Stimulated activated CD8-positive, alpha-beta memory T cell treated with anti-CD3 and anti-CD28 coated beads, Interleukin-15, amount 100 ng/mL, for 24 hours (primary cell): Measurements from ENCODE around the gene TIMP3.
"Not testable (repeated sequence)": the region's sequence is repeated elsewhere in the genome, so short reads cannot be mapped to it uniquely, and the experiment has no call there.

Experiments
- DNase-seq: peaks from one replicate; pipeline ENCODE4 v3.0.0-alpha.2; 2020; ENCODE audit warnings: low read depth

The TIMP3 gene

GRCh38 chr22:32855045-32855756 lies 53.7 kb downstream of the TIMP3 start:
- DNase-seq: no peak

DNA sequence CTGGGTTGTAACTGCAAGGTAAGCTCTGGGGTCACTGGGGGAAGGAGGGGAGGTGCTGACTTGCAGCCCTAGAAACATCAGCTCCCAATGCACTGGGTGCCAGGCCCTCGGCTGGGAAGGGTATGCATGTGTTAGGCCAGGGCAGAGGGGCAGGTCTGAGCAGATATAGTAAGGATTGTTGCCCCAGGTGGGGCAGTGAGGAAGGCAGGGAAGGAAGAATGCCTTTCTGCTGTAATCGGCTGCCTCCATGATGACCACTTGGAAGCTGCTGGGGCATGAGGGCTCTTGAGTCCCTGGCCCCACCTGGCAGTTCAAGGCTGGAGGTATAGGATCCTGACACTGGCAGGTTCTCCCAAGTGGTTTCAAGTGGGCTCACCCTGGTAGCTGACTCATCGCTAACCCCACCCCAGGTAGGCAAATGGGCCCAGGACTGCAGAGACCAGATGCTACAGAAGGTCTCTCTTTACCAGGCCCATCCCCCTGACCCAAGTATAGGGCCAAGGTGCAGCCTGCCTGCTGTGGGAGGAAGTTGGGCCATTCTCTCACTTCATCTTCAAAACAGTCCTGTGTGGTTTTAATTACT lies 56.7 kb downstream of the TIMP3 start:
- DNase-seq: no peak

DNA sequence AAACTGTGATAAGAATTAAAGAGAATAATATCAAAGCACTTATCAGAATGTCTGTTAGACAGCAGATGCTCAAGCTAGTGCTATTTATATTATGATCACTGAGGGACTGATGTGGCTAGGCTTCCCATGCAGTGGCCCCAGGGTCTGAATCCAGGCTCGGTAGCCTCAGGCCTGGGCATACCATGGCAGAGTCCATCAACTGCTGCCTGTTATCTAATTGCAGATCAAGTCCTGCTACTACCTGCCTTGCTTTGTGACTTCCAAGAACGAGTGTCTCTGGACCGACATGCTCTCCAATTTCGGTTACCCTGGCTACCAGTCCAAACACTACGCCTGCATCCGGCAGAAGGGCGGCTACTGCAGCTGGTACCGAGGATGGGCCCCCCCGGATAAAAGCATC lies 57.5 kb downstream of the TIMP3 start:
- DNase-seq: no peak

- no peak for DNase-seq
Measured at GRCh38 chr22:32859743-32860142, 58.2 kb downstream of the TIMP3 start.

- DNase-seq: no peak
Measured at GRCh38 chr22:32861330-32861729, 59.8 kb downstream of the TIMP3 start.

DNA sequence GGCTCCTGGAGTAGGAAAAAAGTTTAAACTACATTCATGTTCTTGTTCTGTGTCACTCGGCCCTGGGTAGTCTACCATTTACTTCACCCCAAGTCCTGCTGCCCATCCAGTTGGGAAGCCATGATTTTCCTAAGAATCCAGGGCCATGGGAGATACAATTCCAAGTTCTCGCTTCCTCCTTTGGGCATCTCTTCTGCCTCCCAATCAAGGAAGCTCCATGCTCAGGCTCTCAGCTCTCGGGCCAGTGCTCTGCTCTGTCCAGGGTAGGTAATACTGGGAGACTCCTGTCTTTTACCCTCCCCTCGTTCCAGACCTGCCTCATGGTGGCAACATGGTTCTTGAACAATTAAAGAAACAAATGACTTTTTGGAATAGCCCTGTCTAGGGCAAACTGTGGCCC lies 60.6 kb downstream of the TIMP3 start:
- DNase-seq: no peak

DNA sequence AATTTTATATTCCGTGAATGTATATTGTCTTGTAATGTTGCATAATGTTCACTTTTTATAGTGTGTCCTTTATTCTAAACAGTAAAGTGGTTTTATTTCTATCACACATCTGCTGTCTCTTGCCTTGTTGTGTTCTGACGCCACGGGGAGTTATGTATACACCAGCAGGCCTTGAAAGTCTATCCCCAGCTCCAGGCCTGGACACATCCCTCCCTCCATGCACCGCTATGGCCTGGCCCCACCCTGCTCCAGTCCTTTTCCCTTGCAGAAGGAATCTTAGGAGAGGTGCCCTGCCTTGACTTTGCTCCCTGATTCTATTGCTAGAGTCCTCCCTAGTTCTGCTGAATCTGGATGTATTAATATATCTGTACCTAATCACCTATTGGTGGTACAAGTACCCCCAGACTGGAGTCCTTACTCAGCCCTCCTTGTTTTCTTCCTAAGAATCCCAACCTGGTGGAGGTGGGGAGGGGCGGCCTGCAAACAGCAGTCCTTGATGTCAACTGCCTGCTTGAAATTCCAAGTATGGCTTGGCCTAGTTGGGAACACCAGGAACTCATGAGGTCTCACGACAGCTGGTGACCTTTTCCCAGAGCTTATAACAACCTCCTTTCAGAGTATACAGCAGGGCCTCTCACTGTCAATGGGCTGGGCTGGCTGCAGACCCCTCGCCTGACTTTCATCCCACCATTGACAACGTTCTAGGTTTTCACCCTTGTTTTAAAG lies 61.6 kb downstream of the TIMP3 start:
- DNase-seq: no peak

- DNase-seq: no peak
Measured at GRCh38 chr22:32864041-32864440, 62.5 kb downstream of the TIMP3 start.

- DNase-seq: no peak
Measured at GRCh38 chr22:32864596-32864995, 63.1 kb downstream of the TIMP3 start.

DNA sequence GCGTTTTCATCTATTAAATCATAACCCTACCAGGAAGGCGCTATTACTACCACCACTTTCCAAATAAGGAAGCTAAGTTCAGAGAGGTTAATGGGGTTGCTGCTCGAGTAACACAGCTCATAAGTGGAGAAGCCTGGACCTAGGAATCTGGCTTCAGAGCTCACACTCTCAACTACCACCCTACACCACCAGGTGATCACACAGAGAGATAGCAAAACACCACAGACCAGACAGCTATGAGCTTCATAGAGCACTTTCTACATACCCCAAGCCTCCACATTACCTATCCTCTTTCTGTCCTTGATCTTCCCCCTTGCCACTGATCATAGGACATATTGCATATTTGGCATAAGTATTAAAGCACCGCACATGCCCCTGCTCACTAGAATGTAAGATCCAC lies 65.4 kb downstream of the TIMP3 start:
- no peak for DNase-seq

- DNase-seq: no peak
Measured at GRCh38 chr22:32868946-32869345, 67.4 kb downstream of the TIMP3 start.

DNA sequence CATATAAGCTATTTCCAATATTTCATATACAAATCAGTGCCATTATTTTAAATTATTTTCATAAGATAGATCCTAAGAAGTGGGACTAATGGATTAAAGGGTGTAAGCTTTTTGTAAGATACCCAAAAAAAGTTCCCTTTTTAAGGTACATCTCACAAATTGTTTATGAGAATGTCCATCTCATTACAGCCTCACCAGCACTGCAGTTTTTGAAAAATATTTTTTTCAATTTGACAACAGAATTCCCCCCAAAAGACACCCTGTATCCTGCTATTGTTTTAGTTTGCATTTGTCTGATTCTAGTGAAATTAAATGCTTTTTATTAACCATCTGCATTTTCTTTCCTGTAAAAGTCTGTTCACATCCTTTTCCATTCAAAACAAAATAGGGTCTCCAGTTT lies 69.0 kb downstream of the TIMP3 start:
- DNase-seq: no peak

- not testable (repeated sequence) for DNase-seq
Measured at GRCh38 chr22:32873604-32874003, 72.1 kb downstream of the TIMP3 start.

- no peak for DNase-seq
Measured at GRCh38 chr22:32874385-32874784, 72.9 kb downstream of the TIMP3 start.

- DNase-seq: no peak
Measured at GRCh38 chr22:32874976-32875375, 73.5 kb downstream of the TIMP3 start.

DNA sequence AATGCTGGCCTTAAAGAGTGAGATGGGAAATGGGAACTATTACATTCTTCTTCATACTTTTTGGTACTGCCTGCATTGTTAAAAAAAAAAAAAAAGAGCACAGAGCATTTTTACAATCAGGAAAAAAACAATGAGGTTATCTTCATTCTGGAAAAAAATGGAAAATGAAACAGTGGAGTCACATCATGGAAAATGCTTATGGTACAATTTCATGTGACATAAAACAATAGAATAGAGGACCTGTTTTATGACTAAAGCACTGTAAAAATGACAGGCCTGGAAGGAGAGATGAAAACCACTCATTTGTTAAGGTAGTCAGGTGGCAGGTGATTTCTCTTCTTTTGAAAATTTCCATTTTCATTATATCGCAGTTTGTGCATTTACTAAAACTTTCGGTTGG lies 75.0 kb downstream of the TIMP3 start:
- no peak for DNase-seq

GRCh38 chr22:32877196-32877595 lies 75.7 kb downstream of the TIMP3 start:
- no peak for DNase-seq

DNA sequence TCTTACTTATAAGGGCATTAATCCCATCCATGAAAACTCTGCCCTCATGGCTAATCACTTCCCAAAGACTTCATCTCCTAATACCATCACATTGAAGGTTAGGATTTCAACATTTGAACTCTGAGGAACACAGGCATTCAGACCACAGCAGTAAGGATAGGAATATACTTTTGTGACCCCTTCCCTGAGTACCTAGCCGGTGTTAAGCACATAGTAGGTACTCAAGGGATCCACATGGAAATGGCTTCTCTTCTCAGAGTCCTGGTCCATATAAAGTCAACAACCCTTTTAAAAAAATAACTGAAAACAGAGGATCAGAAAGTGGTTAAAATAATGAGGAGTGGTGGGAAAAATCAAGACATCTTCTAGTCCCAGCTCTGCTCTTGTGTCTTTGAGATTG lies 78.0 kb downstream of the TIMP3 start:
- no peak for DNase-seq

- no peak for DNase-seq
Measured at GRCh38 chr22:32880061-32880460, 78.6 kb downstream of the TIMP3 start.

DNA sequence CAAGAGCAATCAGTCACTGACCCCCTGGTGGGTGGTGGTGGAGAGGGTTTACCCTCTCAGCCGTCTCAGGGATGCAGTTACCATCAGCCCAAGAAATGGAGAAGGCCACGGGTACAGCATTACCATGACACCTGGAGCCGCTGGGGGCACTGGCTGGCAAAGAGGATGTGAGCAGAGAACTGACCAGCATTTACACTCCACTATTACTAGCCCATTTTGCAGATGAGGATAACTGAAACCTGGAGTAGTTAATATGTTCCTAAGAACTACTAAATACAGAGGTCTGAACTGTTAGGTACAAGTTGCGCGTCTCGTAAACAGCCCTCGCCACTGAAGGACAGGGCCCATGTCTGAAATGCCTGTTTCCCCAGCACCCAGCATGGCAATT lies 79.0 kb downstream of the TIMP3 start:
- DNase-seq: no peak

DNA sequence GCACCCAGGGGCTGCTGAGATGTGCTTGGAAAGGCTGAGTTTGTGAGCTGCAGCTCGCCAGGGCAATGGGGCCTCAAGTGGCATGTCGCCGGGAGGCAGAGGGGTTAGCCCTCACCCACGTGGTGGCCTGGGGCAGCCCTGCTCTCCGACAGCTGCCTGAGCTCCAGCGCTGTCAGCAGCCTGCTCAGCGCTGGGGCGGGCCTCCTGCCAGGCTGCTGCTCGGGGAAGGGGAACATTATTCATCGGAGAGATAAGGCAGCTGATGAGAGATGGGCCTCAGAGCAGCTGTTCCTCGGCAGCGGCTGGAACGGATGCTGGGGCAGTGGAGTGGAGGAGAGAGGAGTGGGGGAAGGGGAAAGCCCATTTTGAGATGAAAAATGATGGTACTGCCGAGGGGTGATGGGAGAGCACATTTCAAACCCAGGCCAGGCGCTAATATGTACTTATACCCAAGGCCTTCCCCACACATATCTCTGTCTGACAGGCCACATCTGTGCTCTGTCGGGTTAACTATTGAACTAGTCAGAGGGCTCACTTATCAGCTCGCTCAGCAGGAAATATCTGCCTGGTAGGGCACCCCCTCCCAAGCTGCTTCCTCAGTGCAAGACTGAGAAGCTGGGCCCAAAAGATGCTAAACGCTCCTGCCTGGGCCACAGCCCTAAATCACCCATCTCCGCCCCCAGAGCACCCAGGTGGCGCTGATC lies 79.5 kb downstream of the TIMP3 start:
- DNase-seq: no peak

- DNase-seq: no peak
Measured at GRCh38 chr22:32882360-32882755, 80.9 kb downstream of the TIMP3 start.
